ENCODE measurements around the gene MYO1D. TPM values are rescaled to one million over a fixed set of nuclear protein-coding genes. Genes with fewer than 3 reads are reported as not detected.

Gene MYO1D
- total and polyA plus RNA-seq, 4 donors = 4.5 to 22.9 (median 13.3) TPM

GRCh38 chr17:32542186-32542585, 334.7 kb downstream of the MYO1D start:
- Histone ChIP-seq H3K9ac (ENCODE audit: low read depth in 1 of 2, low read length in 2 of 2) (no peak overlapping the region), H3K27ac (ENCODE audit: low read depth in 1 of 2, low read length in 2 of 2) (no peak overlapping the region), H3K4me3 (ENCODE audit: low read depth in 1 of 3, low read length in 3 of 3) (no peak overlapping the region), H3K4me1 (ENCODE audit: control insufficient read depth in 4 of 4, insufficient read depth in 4 of 4, low read length in 3 of 4) (no peaks in the 10 kb centered on the region), H3K9me3 (ENCODE audit: control insufficient read depth in 4 of 4, low read length in 3 of 4) (no peaks in the 10 kb centered on the region), H3K27me3 (ENCODE audit: control insufficient read depth in 4 of 4, insufficient read depth in 4 of 4, low read length in 3 of 4) (no peaks in the 10 kb centered on the region), H3K36me3 (ENCODE audit: control insufficient read depth in 4 of 4, insufficient read depth in 3 of 4, low read depth in 1 of 4, low read length in 3 of 4) (no peaks in the 10 kb centered on the region)
- 92% methylated on average over 7 of the region's 7 CpGs for WGBS
- DNase-seq (ENCODE audit: low spot score) = no peak
- TF ChIP-seq JUND (IDR thresholded peaks at IDR 0.05) = no peak

GRCh38 chr17:32541640-32542039, 335.3 kb downstream of the MYO1D start:
- Histone ChIP-seq H3K4me3 (ENCODE audit: low read depth in 1 of 3, low read length in 3 of 3) (no peak overlapping the region), H3K36me3 (ENCODE audit: control insufficient read depth in 4 of 4, insufficient read depth in 3 of 4, low read depth in 1 of 4, low read length in 3 of 4) (no peaks in the 10 kb centered on the region), H3K27ac (ENCODE audit: low read depth in 1 of 2, low read length in 2 of 2) (no peak overlapping the region), H3K4me1 (ENCODE audit: control insufficient read depth in 4 of 4, insufficient read depth in 4 of 4, low read length in 3 of 4) (no peaks in the 10 kb centered on the region), H3K9ac (ENCODE audit: low read depth in 1 of 2, low read length in 2 of 2) (no peak overlapping the region), H3K27me3 (ENCODE audit: control insufficient read depth in 4 of 4, insufficient read depth in 4 of 4, low read length in 3 of 4) (no peaks in the 10 kb centered on the region), H3K9me3 (ENCODE audit: control insufficient read depth in 4 of 4, low read length in 3 of 4) (no peaks in the 10 kb centered on the region)
- TF ChIP-seq EGR1 (IDR thresholded peaks at IDR 0.05; ENCODE audit: low read depth in 2 of 2) (no peak), CTCF (IDR thresholded peaks at IDR 0.05; ENCODE audit: low read depth, low read length, missing input control) (no peak), HNF4G (IDR thresholded peaks at IDR 0.05) (no peak), RXRA (IDR thresholded peaks at IDR 0.05) (no peak), YY1 (IDR thresholded peaks at IDR 0.05) (no peak), FOXA2 (IDR thresholded peaks at IDR 0.05) (no peak), MAX (IDR thresholded peaks at IDR 0.05) (no peak), NR2F2 (IDR thresholded peaks at IDR 0.05) (no peak), GABPA (IDR thresholded peaks at IDR 0.05 in 1 of 2, conservative IDR thresholded peaks at IDR 0.05 in 1 of 2) (no peak), SP1 (IDR thresholded peaks at IDR 0.05) (no peak), REST (IDR thresholded peaks at IDR 0.05) (no peak)
- WGBS = 84% methylated on average over 5 of the region's 5 CpGs
- no peak for DNase-seq (ENCODE audit: low spot score)

Data from liver (tissue), 9 donors.